Liver (tissue), 5 donors: Measurements from ENCODE around the gene ASB1. TPM values are rescaled to one million over a fixed set of nuclear protein-coding genes. Genes with fewer than 3 reads are reported as not detected.

Experiments
- polyA plus RNA-seq, 2 donors: library from polyadenylated mRNA; stranded (reverse) in 1 of 2; unstranded in 1 of 2; fragments of 200-250 nt in 1 of 2; fragments of >200 nt in 1 of 2; fragmentation: Nextera tagmentation in 1 of 2; extraction: Ambion mirVana in 1 of 2; gene quantifications; one replicate each; pipeline versions ENCODE4 v1.2.1 to v1.2.3, GENCODE V29; 2013 to 2015
- small RNA-seq: library from RNA; depleted of rRNA; stranded (forward); fragments of <200 nt; gene quantifications from one replicate; pipeline ENCODE3, GENCODE V24; 2014
- total RNA-seq, 2 donors: library from RNA; depleted of rRNA; stranded (reverse); fragments of >200 nt; gene quantifications; one replicate each; pipeline ENCODE4 v1.2.3, GENCODE V29; 2014
- donor health status: healthy.
- donor health status: healthy.
- donor health status: healthy.

The ASB1 gene
- total and polyA plus RNA-seq, 4 donors, result 6.1 to 15.2 (median 10.5) TPM

Small RNA genes within 50 kb of the gene (small RNA-seq; reads per million reads assigned to genes)
- not detected for gene RNU6-234P

Other genes with a start within 250 kb of the ASB1 start
- gene ILKAP, start 223.2 kb upstream of the ASB1 start, total RNA-seq, result 10 to 100 TPM; 19.2 to 21.1 TPM
- 10 to 100 TPM; 15.0 to 20.7 TPM for gene ILKAP, start 223.2 kb upstream of the ASB1 start, polyA plus RNA-seq
- 10 to 100 TPM in 1 of 2 donors, 1 to 10 TPM in 1; 2.8 to 13.2 TPM for gene HES6, start 186.9 kb upstream of the ASB1 start, total RNA-seq
- 1 to 10 TPM; 1.7 to 2.5 TPM for gene HES6, start 186.9 kb upstream of the ASB1 start, polyA plus RNA-seq
- gene PER2, start 138.3 kb upstream of the ASB1 start, total RNA-seq, result 10 to 100 TPM in 1 of 2 donors, 1 to 10 TPM in 1; 4.0 to 12.5 TPM
- gene PER2, start 138.3 kb upstream of the ASB1 start, polyA plus RNA-seq, result 1 to 10 TPM; 1.1 to 4.2 TPM
- gene TRAF3IP1, start 106.4 kb upstream of the ASB1 start, total RNA-seq, result 1 to 10 TPM; 4.7 to 9.1 TPM
- 1 to 10 TPM; 4.0 to 4.4 TPM for gene TRAF3IP1, start 106.4 kb upstream of the ASB1 start, polyA plus RNA-seq